Suppressor macrophage treated with lipopolysaccharide for 4 hours (primary cell): ENCODE data around the gene SERP2.
"Not testable (repeated sequence)": the region's sequence is repeated elsewhere in the genome, so short reads cannot be mapped to it uniquely, and the experiment has no call there.

Experiments used
- DNase-seq: peaks from one replicate; pipeline ENCODE4 v3.0.0-alpha.2; 2020

Gene SERP2

GRCh38 chr13:44373601-44374347 is at the start of gene SERP2:
TSS of gene SERP2 (plus strand) at chr13:44373824. CDS start at chr13:44374026, 202 bp downstream.
- DNase-seq: no peak

DNA sequence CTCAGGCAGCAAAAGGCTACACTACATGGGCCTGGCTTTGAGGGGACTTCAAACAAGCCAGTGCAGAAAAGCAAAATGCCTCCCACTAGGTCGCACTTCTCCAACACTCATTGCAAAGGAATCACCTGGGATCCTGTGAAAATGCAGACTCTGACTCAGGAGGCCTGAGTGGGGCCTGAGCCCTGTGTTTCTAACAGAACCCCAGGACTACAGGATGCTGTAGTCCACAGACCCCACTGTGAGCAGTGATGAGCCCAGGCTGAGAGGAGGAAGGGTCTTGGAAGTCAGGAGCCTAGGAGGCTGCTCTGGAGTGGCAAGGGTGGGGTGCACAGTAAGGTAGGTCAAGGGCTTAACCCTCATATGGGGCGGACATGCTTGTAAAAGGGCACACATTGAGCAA is 46.7 kb upstream of the SERP2 start:
- no peak for DNase-seq

- not testable (repeated sequence) for DNase-seq
Measured at GRCh38 chr13:44329041-44329440, 44.6 kb upstream of the SERP2 start.

DNA sequence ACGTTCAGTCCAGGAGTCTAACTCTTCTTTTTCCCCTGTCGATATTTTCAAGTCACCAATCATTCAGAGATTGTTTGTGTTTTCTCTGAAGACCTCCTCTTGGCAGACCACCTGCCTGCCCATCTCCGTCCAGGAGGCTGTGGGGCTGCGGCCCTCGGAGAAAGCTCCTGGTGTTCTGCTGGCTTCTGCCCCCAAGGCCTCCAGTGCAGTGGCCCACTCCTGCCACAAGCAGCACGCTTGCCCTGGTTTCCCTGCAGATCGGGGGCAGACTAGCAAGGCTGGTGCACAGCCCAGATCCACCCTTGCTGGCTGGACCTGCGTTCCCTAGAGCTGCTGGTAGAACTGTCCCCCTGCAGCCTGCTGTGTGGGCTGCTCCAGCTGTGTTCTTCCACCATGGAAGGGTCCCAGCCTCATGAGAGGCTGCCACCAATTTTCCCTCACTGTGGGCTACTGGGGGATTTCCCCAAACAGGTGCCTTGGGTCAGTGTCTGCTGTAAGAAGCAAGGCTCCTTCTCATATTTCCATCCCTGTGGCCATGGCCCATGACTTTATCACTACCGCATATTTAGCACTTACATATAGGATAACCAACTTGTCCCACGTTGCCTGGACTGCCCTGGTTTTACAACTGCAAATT is 43.6 kb upstream of the SERP2 start:
- DNase-seq: no peak

DNA sequence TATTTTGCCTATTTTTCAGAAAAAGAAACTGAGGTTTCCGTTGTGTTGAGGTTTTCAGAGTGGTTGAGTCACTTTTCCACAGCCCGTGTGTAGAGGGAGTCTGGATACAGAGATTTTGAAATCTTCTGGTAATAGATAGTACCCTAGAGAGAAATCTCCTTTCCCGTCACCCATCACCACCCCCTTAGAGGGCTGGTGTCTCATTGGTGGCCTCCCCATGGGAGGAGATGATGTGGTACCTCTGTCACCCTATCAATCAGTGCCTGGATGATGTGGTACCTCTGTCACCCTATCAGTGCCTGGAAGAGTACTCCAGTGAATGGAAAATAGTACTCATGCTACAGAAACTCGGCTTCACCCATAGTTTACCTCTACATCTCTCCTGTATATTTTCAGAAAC is 42.2 kb upstream of the SERP2 start:
- no peak for DNase-seq

DNA sequence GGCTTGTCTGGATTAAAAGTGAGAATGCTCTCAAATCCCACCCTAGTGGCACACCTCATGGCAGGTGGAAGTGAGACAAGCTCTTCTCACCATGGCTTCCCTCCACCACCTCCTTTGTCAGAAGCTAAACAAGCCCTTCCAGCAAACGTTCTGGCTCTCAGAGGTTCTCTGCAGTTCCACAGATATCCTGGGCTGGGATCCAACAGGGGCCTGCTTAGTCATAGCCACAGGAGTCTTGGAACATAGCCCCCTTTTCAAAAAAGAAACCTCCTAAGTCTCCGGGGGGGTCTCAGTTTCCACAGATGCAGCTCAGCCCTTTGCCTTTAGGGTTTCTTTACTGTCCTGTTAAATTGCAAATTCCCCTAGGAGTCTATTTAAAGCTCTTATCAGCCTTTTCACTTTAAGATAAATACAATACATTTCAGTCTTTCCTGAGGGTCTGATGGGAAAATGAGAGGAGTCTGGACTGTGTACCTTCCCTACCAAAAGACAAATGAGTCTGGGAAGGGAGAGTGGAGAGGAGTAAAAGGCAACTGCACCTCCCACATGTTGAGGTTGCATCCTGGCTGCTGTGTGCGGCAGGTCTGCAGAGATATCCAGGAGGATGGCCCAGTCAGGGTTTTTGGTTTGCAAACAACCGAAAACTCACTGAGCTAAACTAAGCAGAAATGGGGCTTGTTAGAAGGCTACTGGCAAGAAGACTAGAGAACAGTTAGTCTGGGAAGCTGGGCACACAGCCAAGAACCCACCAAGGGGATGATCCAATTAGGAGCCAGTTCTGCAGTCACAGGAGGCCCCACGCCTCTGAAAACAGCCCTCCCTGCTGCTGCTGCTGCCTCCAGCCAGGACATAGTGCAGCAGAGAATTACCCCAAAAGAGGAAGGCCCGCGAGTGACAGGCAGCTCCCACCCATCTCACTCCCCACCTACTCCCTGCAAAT is 41.4 kb upstream of the SERP2 start:
- peak; percentile 35 for DNase-seq

GRCh38 chr13:44333950-44334655 is 39.5 kb upstream of the SERP2 start:
- DNase-seq: no peak

GRCh38 chr13:44334751-44335150 is 38.9 kb upstream of the SERP2 start:
- DNase-seq: no peak

GRCh38 chr13:44336934-44337333 is 36.7 kb upstream of the SERP2 start:
- DNase-seq: no peak

GRCh38 chr13:44337581-44337980 is 36.0 kb upstream of the SERP2 start:
- DNase-seq: no peak

GRCh38 chr13:44340508-44340907 is 33.1 kb upstream of the SERP2 start:
- DNase-seq: no peak

- no peak for DNase-seq
Measured at GRCh38 chr13:44342741-44343140, 30.9 kb upstream of the SERP2 start.

DNA sequence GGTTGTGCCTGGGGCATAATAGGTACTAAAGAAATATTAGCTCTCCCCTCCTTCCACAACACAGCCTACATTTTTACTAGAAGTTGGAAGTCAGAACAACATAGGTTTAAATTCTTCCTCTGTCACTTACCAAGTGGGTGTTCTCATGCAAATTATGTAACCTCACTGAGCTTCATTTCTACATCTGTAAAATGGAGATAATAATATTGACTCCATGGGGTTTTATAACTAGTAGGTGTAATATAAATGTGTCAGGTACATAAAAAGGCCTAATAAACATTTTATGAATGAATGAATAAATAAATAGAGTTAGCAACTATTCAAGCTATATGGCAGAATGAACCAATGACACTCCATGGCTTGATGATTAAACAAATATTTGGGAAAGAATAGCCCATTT is 27.1 kb upstream of the SERP2 start:
- DNase-seq: no peak

GRCh38 chr13:44347301-44347700 is 26.3 kb upstream of the SERP2 start:
- DNase-seq: no peak

DNA sequence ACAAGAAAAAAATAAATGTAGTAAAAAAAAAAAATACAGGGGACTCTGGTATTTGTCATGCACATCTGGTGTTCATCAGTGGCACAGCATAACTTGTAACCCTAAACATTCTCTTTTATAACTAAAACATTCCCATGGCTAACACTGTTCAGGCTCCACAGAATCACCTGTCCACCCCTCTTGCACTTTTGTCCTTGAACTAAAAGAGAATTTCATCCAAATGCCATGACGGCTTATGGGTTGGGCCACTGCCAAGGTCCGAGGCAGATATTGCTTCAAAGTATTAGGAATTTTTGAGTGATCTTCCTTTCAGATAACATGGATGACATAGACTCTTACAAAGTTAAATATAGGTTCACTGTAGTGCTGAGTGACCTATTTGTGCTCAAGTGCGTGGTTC is 25.7 kb upstream of the SERP2 start:
- DNase-seq: no peak

DNA sequence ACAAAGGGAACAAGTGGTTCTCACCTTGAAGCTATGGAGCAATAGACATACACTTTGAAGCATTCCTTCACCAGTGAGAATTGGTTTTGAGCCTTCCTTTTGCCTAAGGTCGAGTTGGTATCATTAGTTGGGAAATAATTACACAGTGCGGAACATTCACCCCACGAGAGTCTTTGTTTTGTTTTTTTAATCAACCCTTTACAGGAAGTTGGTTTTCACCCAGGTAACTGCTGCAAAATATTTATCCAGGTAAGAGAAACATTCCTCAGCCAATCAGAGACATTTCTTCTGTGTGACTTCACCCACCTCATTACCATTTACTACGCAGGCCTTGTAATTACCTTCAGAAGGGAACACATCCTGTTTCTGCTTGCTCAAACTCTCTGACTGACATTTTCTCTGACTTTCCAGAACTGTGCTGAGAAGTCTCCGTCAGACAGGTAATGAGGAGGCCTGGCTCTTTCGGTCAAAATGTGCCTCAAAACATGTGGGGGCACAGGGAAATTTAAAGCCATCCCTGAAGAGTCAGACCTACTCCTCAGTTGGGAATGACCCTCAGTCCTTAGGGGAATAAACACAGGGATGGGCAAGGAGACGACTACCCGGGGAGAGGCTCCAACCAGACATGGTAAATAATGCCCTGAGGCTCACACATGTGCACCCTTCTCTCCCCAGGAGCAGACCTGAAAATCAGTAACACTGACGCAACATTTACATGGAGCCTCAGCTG is 22.7 kb upstream of the SERP2 start:
- DNase-seq: no peak

DNA sequence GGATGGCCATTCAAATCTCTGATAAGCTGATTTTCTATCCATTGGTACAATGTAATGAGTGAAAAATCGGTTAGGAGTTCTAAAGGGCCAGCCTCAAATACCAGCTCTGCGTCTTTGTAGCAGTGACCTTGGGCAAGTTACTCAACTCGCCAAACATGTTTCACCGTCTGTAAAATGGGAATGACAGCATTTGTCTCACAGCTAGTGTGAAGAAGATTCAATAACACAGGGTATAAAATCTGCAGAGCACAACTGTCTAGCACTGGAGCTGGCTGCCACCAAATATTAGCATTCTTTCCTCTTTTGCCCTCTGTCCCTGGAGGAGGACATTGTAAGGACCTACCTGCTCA is 22.1 kb upstream of the SERP2 start:
- no peak for DNase-seq

DNA sequence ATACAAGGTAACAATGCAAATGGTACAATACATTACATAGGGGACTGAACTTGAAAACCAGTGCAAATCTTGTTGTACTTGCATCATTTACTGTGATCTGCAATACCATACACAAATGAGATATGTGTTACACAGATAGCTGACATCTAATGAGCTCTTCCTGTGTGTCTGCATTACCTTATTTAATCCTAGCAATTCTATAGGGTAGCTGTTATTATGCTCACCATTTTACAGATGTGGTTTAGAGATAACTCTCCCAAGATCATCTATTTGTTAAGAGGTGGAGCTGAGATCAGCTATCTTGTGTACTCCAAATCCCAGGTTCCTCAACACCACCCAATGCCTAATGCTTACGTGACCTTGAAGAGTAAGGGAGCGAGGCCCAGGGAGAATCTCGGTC is 21.4 kb upstream of the SERP2 start:
- no peak for DNase-seq

- DNase-seq: no peak
Measured at GRCh38 chr13:44352671-44353070, 21.0 kb upstream of the SERP2 start.

GRCh38 chr13:44354331-44354730 is 19.3 kb upstream of the SERP2 start:
- DNase-seq: no peak

GRCh38 chr13:44354884-44355283 is 18.7 kb upstream of the SERP2 start:
- no peak for DNase-seq

DNA sequence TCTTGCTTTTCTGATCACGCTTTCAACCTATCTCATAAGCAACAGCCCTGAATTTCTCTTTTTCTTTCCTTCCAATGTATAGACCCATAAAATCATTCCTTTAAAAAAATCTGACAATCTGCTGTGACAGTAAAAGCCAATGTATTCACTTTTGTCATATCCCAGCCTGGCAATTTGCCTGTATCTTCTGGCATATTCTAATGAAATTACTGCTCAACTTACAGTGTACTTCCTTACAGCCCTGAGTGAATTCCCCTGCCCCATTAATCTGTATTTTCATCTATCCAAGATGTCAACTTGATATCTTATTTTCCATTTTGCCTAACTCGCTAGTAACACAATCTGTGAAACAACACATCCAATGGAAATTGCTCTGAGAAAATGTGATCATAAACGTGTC is 18.0 kb upstream of the SERP2 start:
- DNase-seq: no peak
